ENCODE data around the gene RAP1GAP.

DNA sequence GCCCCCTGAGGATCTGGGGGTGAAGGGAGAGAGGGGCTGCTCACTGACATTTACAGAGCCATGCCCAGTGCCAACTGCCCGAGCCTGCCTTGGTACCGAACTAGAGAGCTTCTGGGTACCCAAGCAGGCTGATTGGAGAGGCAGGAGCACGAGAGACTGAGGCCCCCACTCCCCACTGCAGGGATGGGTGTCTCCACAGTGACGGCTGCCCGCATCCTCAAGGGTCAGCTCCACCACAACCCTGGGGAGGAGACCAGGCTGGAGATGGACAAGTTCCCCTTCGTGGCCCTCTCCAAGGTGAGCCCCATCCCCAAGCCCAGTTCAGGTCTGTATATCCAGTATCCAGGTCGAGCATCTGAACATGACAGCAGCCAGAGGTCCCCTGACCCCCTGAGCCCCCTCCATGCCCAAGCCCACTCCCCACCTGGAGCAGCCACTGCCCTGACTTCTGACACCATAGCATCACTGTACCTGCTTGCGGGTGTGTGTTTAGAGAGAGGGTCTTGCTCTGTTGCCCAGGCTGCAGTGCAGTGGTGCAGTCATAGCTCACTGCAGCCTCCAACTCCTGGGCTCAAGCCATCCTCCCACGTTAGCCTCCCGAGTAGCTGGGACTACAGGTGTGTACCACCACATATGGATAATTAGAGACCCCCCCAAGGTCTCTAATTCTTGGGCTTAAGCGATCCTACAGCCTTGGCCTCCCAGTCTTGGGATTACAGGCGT is 108.1 kb downstream of the RAP1GAP start:
- TF ChIP-seq POLR2A (IDR thresholded peaks at IDR 0.05) (no peak), POLR2AphosphoS5 (IDR thresholded peaks at IDR 0.05; ENCODE audit: insufficient read depth in 1 of 2, low read depth in 1 of 2) (no peak)
- TF ChIP-seq, protein P1, sequence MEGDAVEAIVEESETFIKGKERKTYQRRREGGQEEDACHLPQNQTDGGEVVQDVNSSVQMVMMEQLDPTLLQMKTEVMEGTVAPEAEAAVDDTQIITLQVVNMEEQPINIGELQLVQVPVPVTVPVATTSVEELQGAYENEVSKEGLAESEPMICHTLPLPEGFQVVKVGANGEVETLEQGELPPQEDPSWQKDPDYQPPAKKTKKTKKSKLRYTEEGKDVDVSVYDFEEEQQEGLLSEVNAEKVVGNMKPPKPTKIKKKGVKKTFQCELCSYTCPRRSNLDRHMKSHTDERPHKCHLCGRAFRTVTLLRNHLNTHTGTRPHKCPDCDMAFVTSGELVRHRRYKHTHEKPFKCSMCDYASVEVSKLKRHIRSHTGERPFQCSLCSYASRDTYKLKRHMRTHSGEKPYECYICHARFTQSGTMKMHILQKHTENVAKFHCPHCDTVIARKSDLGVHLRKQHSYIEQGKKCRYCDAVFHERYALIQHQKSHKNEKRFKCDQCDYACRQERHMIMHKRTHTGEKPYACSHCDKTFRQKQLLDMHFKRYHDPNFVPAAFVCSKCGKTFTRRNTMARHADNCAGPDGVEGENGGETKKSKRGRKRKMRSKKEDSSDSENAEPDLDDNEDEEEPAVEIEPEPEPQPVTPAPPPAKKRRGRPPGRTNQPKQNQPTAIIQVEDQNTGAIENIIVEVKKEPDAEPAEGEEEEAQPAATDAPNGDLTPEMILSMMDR (IDR thresholded peaks at IDR 0.05), result no peak

All from vagina (tissue), 2 donors.